Astrocyte (in vitro differentiated cells and primary cell): Measurements from ENCODE around the gene EXOSC3.

Source experiments
- EZH2 ChIP-seq: IDR thresholded peaks from 2 replicates; pipeline ENCODE4 v1.6.1; 2012; ENCODE audit warnings: mild to moderate bottlenecking, low read length, inconsistent platforms; ENCODE audit not compliant: insufficient read depth
- TF ChIP-seq, protein P1 (sequence below): IDR thresholded peaks from 2 replicates; pipeline ENCODE4 v1.5.1; 2011; ENCODE audit warnings: low read depth, mild to moderate bottlenecking, inconsistent platforms, low read length, moderate library complexity; ENCODE audit not compliant: insufficient read depth

DNA sequence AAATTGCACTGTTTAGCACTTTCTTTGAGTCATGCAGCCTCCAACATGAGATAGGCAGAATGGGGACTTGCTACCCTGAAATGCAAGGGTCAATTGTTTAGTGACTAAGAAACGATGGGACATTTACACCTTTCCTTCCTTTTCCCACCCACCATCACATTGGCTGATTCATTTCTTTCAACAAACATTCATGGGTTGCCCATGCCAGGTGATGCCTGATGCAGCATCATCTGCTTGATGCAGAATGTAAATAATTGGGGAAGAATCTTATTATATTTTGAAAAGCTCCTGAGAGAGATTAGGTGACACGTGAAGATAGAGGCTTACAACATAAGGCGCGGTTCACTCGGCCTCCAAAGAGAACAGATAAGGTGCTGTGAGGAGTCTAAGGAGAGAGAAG lies 35.7 kb downstream of the EXOSC3 start:
- TF ChIP-seq, protein P1, sequence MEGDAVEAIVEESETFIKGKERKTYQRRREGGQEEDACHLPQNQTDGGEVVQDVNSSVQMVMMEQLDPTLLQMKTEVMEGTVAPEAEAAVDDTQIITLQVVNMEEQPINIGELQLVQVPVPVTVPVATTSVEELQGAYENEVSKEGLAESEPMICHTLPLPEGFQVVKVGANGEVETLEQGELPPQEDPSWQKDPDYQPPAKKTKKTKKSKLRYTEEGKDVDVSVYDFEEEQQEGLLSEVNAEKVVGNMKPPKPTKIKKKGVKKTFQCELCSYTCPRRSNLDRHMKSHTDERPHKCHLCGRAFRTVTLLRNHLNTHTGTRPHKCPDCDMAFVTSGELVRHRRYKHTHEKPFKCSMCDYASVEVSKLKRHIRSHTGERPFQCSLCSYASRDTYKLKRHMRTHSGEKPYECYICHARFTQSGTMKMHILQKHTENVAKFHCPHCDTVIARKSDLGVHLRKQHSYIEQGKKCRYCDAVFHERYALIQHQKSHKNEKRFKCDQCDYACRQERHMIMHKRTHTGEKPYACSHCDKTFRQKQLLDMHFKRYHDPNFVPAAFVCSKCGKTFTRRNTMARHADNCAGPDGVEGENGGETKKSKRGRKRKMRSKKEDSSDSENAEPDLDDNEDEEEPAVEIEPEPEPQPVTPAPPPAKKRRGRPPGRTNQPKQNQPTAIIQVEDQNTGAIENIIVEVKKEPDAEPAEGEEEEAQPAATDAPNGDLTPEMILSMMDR = no peak
- TF ChIP-seq EZH2 = no peak
